KMS-11 (cell line): ENCODE results near the gene ABL2.

Source experiments
- H2AFZ ChIP-seq: fragments of 200-600 bp; sonication (generic); 2 replicates; pipeline ENCODE4 v1.6.1; 2016; ENCODE audit warnings: antibody characterized with exemption, mixed run types, low read depth
- H3K27ac ChIP-seq: fragments of 200-600 bp; sonication (generic); 2 replicates; pipeline ENCODE4 v1.6.1; 2016; ENCODE audit warnings: mild to moderate bottlenecking, mixed run types
- H3K27me3 ChIP-seq: fragments of 200-600 bp; sonication (generic); 2 replicates; pipeline ENCODE4 v1.6.1; 2017; ENCODE audit warnings: mild to moderate bottlenecking, low read depth, mixed run types, moderate library complexity; ENCODE audit not compliant: insufficient read depth
- H3K36me3 ChIP-seq: fragments of 200-600 bp; sonication (generic); 2 replicates; pipeline ENCODE4 v1.6.1; 2017; ENCODE audit warnings: mild to moderate bottlenecking, mixed run types; ENCODE audit not compliant: insufficient read depth
- H3K4me1 ChIP-seq: fragments of 200-600 bp; sonication (generic); 2 replicates; pipeline ENCODE4 v1.6.1; 2016; ENCODE audit warnings: mild to moderate bottlenecking, low read depth, mixed run types; ENCODE audit not compliant: poor library complexity, severe bottlenecking
- H3K4me2 ChIP-seq: fragments of 200-600 bp; sonication (generic); 2 replicates; pipeline ENCODE4 v1.7.0; 2016; ENCODE audit warnings: mild to moderate bottlenecking, mixed run types
- H3K4me3 ChIP-seq: fragments of 200-600 bp; sonication (generic); IDR thresholded peaks from 2 replicates; pipeline ENCODE4 v1.6.1; 2017; ENCODE audit warnings: low read depth, low read length, mixed read lengths; ENCODE audit not compliant: insufficient read depth
- H3K79me2 ChIP-seq: fragments of 200-600 bp; sonication (generic); 2 replicates; pipeline ENCODE4 v1.6.1; 2016; ENCODE audit warnings: low read depth, mixed run types; ENCODE audit not compliant: insufficient read depth
- H3K9ac ChIP-seq: fragments of 200-600 bp; sonication (generic); 2 replicates; pipeline ENCODE4 v1.6.1; 2016; ENCODE audit warnings: mild to moderate bottlenecking, mixed run types
- H4K20me1 ChIP-seq: fragments of 200-600 bp; sonication (generic); 2 replicates; pipeline ENCODE4 v1.6.1; 2016; ENCODE audit warnings: mild to moderate bottlenecking, mixed run types; ENCODE audit not compliant: insufficient read depth
- TF ChIP-seq, protein P1 (sequence below): fragments of 200-600 bp; sonication (generic); conservative IDR thresholded peaks from 2 replicates; pipeline ENCODE4 v1.6.1; 2017; ENCODE audit warnings: low read depth, mild to moderate bottlenecking, antibody characterized with exemption, low read length, moderate library complexity, mixed read lengths

ABL2 gene

DNA sequence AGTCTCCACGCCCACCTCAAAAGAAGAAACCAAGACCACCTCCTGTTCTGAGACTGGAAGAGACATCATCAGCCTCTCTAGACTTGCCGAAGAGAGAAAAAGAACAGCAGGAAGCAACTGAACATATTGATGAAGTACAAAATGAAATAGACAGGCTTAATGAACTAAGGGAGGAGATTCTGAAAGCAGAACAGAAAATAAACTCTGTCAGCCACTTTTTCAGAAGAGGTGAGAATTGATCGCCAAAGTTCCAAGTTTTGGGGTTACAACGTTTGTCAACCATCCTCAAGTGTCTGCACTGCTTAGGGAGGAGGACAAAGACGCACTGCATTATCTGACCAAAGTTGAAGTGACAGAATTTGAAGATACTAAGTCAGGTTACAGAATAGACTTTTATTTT is 45.6 kb downstream of the ABL2 start:
- H3K9ac ChIP-seq: no peak overlapping the region
- no peak overlapping the region for H2AFZ ChIP-seq
- no peaks in the 10 kb centered on the region for H3K4me1 ChIP-seq
- H3K4me3 ChIP-seq: no peak overlapping the region
- 0 out of 2 replicates have a peak, but pooled peaks cover 16% of the 10 kb centered on the region for H4K20me1 ChIP-seq
- H3K27ac ChIP-seq: no peak overlapping the region
- TF ChIP-seq, protein P1, sequence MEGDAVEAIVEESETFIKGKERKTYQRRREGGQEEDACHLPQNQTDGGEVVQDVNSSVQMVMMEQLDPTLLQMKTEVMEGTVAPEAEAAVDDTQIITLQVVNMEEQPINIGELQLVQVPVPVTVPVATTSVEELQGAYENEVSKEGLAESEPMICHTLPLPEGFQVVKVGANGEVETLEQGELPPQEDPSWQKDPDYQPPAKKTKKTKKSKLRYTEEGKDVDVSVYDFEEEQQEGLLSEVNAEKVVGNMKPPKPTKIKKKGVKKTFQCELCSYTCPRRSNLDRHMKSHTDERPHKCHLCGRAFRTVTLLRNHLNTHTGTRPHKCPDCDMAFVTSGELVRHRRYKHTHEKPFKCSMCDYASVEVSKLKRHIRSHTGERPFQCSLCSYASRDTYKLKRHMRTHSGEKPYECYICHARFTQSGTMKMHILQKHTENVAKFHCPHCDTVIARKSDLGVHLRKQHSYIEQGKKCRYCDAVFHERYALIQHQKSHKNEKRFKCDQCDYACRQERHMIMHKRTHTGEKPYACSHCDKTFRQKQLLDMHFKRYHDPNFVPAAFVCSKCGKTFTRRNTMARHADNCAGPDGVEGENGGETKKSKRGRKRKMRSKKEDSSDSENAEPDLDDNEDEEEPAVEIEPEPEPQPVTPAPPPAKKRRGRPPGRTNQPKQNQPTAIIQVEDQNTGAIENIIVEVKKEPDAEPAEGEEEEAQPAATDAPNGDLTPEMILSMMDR: no peak
- no peaks in the 10 kb centered on the region for H3K27me3 ChIP-seq
- H3K36me3 ChIP-seq: no peaks in the 10 kb centered on the region
- no peak overlapping the region for H3K4me2 ChIP-seq
- H3K79me2 ChIP-seq: peaks cover 26% of the 10 kb centered on the region; the same call in 1 of the 2 replicates

DNA sequence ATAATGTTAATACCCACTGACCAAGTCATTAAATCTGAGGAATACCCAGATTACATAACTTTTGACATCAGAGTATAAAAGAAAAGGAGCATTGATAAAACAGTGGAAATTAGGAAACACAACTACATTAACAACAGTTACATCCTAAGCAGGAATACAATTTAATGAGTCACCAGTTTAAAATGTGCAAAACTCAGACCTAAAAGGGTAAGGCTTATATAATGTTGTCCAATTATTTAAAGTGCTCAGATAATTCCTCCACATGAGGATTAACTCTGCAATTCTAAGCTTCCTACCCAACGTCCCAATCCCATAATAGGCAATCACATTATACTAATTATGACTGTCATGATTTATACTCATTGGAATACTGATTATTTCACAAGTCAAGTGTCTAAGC is 50.5 kb downstream of the ABL2 start:
- no peak overlapping the region for H3K9ac ChIP-seq
- no peak overlapping the region for H3K4me2 ChIP-seq
- no peak overlapping the region for H2AFZ ChIP-seq
- TF ChIP-seq, protein P1: no peak
- no peaks in the 10 kb centered on the region for H3K4me1 ChIP-seq
- peaks cover 18% of the 10 kb centered on the region; the same call in 1 of the 2 replicates for H4K20me1 ChIP-seq
- H3K27me3 ChIP-seq: no peaks in the 10 kb centered on the region
- no peaks in the 10 kb centered on the region for H3K36me3 ChIP-seq
- peaks cover 29% of the 10 kb centered on the region; the same call in 1 of the 2 replicates for H3K79me2 ChIP-seq
- no peak overlapping the region for H3K4me3 ChIP-seq
- no peak overlapping the region for H3K27ac ChIP-seq

DNA sequence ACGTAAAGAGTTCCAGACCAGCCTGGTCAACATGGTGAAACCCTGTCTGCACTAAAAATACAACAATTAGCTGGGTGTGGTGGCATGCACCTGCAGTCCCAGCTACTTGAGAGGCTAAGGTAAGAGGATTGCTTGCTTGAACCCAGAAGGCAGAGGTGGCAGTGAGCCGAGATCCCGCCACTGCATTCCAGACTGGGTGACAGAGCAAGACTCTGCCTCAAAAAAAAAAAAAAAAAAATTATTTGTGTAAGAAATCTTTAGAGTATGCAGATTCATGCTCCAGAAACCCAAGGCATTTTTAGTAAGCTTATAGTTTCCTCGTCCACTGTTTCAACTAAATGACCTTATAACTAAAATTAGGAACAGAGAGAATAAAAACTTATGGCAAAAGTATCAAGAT is 51.3 kb downstream of the ABL2 start:
- Histone ChIP-seq H4K20me1 (peaks cover 18% of the 10 kb centered on the region; the same call in 1 of the 2 replicates), H3K27ac (no peak overlapping the region), H3K79me2 (peaks cover 33% of the 10 kb centered on the region; the same call in 1 of the 2 replicates), H3K4me2 (no peak overlapping the region), H3K4me3 (no peak overlapping the region), H2AFZ (no peak overlapping the region), H3K36me3 (no peaks in the 10 kb centered on the region), H3K27me3 (no peaks in the 10 kb centered on the region), H3K9ac (no peak overlapping the region), H3K4me1 (no peaks in the 10 kb centered on the region)
- TF ChIP-seq, protein P1: no peak

DNA sequence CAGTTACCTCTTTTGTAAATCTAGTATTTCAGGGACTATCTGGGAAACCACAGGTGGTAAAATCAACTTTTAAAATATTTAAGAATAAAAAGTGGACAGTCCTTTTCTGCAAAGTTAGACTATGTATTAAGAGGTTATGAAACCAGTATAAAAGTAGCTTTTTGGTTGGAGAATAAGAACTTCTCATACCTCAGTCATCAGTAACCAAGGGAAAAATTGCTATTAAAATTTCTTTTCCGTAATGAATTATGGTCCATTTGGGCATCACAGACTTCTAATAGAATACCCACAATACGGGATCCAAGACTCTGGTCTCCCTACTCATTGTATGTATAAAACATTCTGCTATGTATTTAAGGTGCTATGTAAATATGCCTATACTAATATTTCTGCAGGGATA is 51.9 kb downstream of the ABL2 start:
- Histone ChIP-seq H3K9ac (no peak overlapping the region), H3K4me3 (no peak overlapping the region), H3K36me3 (no peaks in the 10 kb centered on the region), H3K27me3 (no peaks in the 10 kb centered on the region), H3K4me1 (no peaks in the 10 kb centered on the region), H3K27ac (no peak overlapping the region), H3K79me2 (peaks cover 38% of the 10 kb centered on the region; the same call in 1 of the 2 replicates), H4K20me1 (peaks cover 15% of the 10 kb centered on the region; the same call in 1 of the 2 replicates), H3K4me2 (no peak overlapping the region), H2AFZ (no peak overlapping the region)
- TF ChIP-seq, protein P1: no peak
